ENCODE results near the gene CGB5.

The CGB5 gene

DNA sequence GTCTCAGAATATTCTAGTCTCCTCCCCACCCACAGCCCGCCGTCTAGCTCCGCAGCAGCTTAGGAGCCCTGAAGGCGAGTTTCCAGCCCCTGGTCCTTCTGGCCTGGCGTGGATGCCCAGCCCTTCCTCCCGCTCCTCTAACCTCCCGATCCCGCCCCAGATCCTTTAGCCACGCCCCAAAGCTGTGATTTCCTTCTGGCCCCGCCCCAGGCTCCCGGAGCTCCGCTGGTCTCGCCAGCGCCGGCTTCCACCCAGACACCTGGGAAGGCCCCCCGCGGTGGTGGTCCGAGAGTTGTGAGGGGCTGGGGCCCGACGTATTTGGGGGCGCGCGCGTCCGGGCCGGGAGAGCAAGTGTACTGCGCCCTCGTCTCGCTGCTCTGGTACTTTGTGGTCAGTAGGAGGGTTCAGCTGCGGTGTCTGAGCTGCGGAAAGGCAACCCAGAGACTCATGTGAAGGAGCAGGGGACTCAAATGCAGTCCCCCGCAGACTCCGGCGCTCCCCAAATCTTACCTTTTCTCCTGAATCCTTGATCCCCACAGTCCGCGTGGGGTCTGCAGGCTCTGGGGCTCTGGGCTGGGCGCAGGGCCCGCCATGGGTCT, 14.1 kb downstream of the CGB5 start, which contains the start of gene CGB7:
Gene CGB7, minus strand, starts transcription at position 114 of the 599 bp plus-strand sequence. CDS start 2,374 bp downstream, outside the sequence.
- no peak within 1 kb of the TSS; the same call in 1 of the 2 replicates for H3K9ac ChIP-seq (ENCODE audit: low read length)
- TF ChIP-seq EZH2 (optimal IDR thresholded peaks at IDR 0.05; ENCODE audit: low read depth, low read length), result no peak
- no peak for TF ChIP-seq EZH2phosphoT487 (IDR thresholded peaks at IDR 0.05; ENCODE audit: low read length)
- TF ChIP-seq CTCF (IDR thresholded peaks at IDR 0.05; ENCODE audit: low read length), result no peak
- H3K9me3 ChIP-seq (replicated peaks; ENCODE audit: insufficient read depth, low read length), result no peaks in the 10 kb centered on the region
- peak within 1 kb of the TSS; percentile 57 for H3K4me3 ChIP-seq (ENCODE audit: low read length)
- no peaks in the 10 kb centered on the region for H3K9me2 ChIP-seq (replicated peaks; ENCODE audit: insufficient read depth, low read length)
- H2AFZ ChIP-seq (ENCODE audit: low read length), result 0 out of 2 replicates have a peak within 1 kb of the TSS, but pooled peaks have one; percentile 67
- no peaks in the 10 kb centered on the region for H4K20me1 ChIP-seq (ENCODE audit: insufficient read depth, low read length)
- H3K4me1 ChIP-seq (ENCODE audit: low read length), result peaks cover 14% of the 10 kb centered on the region
- H3K79me2 ChIP-seq (ENCODE audit: low read length), result no peaks in the 10 kb centered on the region
- H3F3A ChIP-seq (ENCODE audit: insufficient read depth, low read length), result no peaks in the 10 kb centered on the region
- no peaks in the 10 kb centered on the region for H3K36me3 ChIP-seq (replicated peaks; ENCODE audit: insufficient read depth, low read length)
- no peak for DNase-seq
- no peak within 1 kb of the TSS for H3K27ac ChIP-seq (ENCODE audit: low read length)
- peaks cover 76% of the 10 kb centered on the region for H3K27me3 ChIP-seq (replicated peaks; ENCODE audit: insufficient read depth, low read length)
- peak within 1 kb of the TSS; percentile 94 for H3K4me2 ChIP-seq (ENCODE audit: low read depth, low read length)

DNA sequence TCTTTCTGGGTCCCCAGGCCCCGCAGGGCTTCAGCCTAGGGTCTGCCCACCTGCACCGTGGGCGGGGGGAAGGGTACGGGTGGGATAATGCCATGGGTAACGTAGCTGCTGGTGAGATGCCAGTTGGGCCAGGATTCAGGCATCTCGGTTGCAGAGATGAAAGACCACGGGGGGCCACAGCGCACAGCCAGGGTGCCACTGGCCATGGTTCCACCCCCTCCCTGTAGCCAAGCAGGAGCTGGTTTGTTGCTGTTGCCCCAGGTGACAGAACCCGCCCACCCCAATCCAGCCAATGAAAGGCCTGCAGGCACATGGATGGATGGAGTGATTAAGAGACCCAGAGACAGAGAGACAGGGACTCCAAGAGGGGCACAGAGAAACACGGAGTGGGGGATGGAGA, 14.9 kb downstream of the CGB5 start:
- Histone ChIP-seq H3K9ac (ENCODE audit: low read length) (no peak overlapping the region), H2AFZ (ENCODE audit: low read length) (no peak overlapping the region), H3K4me1 (ENCODE audit: low read length) (peaks cover 14% of the 10 kb centered on the region), H3K36me3 (replicated peaks; ENCODE audit: insufficient read depth, low read length) (no peaks in the 10 kb centered on the region), H3K79me2 (ENCODE audit: low read length) (no peaks in the 10 kb centered on the region), H3K9me3 (replicated peaks; ENCODE audit: insufficient read depth, low read length) (no peaks in the 10 kb centered on the region), H3K4me3 (ENCODE audit: low read length) (no peak overlapping the region), H4K20me1 (ENCODE audit: insufficient read depth, low read length) (no peaks in the 10 kb centered on the region), H3K9me2 (replicated peaks; ENCODE audit: insufficient read depth, low read length) (no peaks in the 10 kb centered on the region), H3K27me3 (replicated peaks; ENCODE audit: insufficient read depth, low read length) (peaks cover 78% of the 10 kb centered on the region), H3K27ac (ENCODE audit: low read length) (no peak overlapping the region), H3K4me2 (ENCODE audit: low read depth, low read length) (no peak overlapping the region), H3F3A (ENCODE audit: insufficient read depth, low read length) (no peaks in the 10 kb centered on the region)
- DNase-seq, result no peak
- TF ChIP-seq EZH2 (optimal IDR thresholded peaks at IDR 0.05; ENCODE audit: low read depth, low read length) (no peak), CTCF (IDR thresholded peaks at IDR 0.05; ENCODE audit: low read length) (no peak), EZH2phosphoT487 (IDR thresholded peaks at IDR 0.05; ENCODE audit: low read length) (no peak)

DNA sequence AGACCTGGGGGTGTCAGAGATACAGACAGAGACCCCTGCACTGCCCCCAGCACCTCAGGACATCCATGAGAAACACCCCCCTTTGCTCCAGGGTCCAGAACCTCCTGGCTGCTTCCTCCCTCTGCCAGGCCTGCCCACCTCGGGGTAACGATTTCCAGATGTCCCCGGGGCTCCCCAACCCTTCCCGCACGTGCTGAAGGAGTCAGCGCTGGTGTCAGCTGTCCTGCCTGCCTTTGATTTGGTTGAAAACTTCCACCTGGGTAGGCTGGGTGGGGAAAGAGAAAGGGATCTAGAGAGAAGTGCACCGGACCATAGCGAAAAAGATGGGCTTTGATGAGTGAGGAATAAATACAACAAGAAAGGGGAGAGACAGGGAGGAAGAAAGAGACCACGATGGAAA, 15.4 kb downstream of the CGB5 start:
- Histone ChIP-seq H2AFZ (ENCODE audit: low read length) (no peak overlapping the region), H3K4me3 (ENCODE audit: low read length) (no peak overlapping the region), H3K9ac (ENCODE audit: low read length) (no peak overlapping the region), H3K27me3 (replicated peaks; ENCODE audit: insufficient read depth, low read length) (peaks cover 81% of the 10 kb centered on the region), H3K9me3 (replicated peaks; ENCODE audit: insufficient read depth, low read length) (no peaks in the 10 kb centered on the region), H3K27ac (ENCODE audit: low read length) (no peak overlapping the region), H3F3A (ENCODE audit: insufficient read depth, low read length) (no peaks in the 10 kb centered on the region), H3K4me1 (ENCODE audit: low read length) (peaks cover 14% of the 10 kb centered on the region), H3K4me2 (ENCODE audit: low read depth, low read length) (no peak overlapping the region), H4K20me1 (ENCODE audit: insufficient read depth, low read length) (no peaks in the 10 kb centered on the region), H3K79me2 (ENCODE audit: low read length) (no peaks in the 10 kb centered on the region), H3K36me3 (replicated peaks; ENCODE audit: insufficient read depth, low read length) (no peaks in the 10 kb centered on the region), H3K9me2 (replicated peaks; ENCODE audit: insufficient read depth, low read length) (no peaks in the 10 kb centered on the region)
- no peak for TF ChIP-seq CTCF (IDR thresholded peaks at IDR 0.05; ENCODE audit: low read length)
- TF ChIP-seq EZH2phosphoT487 (IDR thresholded peaks at IDR 0.05; ENCODE audit: low read length), result no peak
- TF ChIP-seq EZH2 (optimal IDR thresholded peaks at IDR 0.05; ENCODE audit: low read depth, low read length), result no peak
- no peak for DNase-seq
